Lung (tissue), 12 donors: ENCODE results near the gene AHRR. TPM values are rescaled to one million over a fixed set of nuclear protein-coding genes. Genes with fewer than 3 reads are reported as not detected.
"Not testable (repeated sequence)": the region's sequence is repeated elsewhere in the genome, so short reads cannot be mapped to it uniquely, and the experiment has no call there.

Experiments
- ATAC-seq: fragments of 200-7000 bp; cut with Tn5 transposase; one replicate; pipeline ENCODE4 v1.9.1; 2020; ENCODE audit warnings: moderate number of reproducible peaks; ENCODE audit not compliant: insufficient read depth, low FRiP score
- DNase-seq, 3 donors: peaks; one replicate each; pipeline ENCODE4 v3.0.0-alpha.2; 2013 to 2017
- H3K27ac ChIP-seq, 2 donors: one replicate each; pipeline ENCODE4 v1.5.1; 2013; ENCODE audit warnings: mild to moderate bottlenecking in 2 of 2, moderate library complexity in 2 of 2, control low read depth in 1 of 2, inconsistent platforms in 1 of 2, low read depth in 1 of 2, low read length in 1 of 2
- H3K27me3 ChIP-seq, 3 donors: one replicate each; pipeline ENCODE4 v1.5.1; 2013; ENCODE audit warnings: low read length in 2 of 3; ENCODE audit not compliant: control insufficient read depth in 3 of 3, insufficient read depth in 3 of 3
- H3K36me3 ChIP-seq, 4 donors: one replicate each; pipeline ENCODE4 v1.5.1; 2013; ENCODE audit warnings: low read length in 4 of 4, mild to moderate bottlenecking in 1 of 4, moderate library complexity in 1 of 4; ENCODE audit not compliant: control insufficient read depth in 4 of 4, insufficient read depth in 4 of 4
- H3K4me1 ChIP-seq, 5 donors: one replicate each; pipeline ENCODE4 v1.5.1; 2013; ENCODE audit warnings: low read length in 5 of 5, mild to moderate bottlenecking in 2 of 5, moderate library complexity in 1 of 5; ENCODE audit not compliant: control insufficient read depth in 5 of 5, insufficient read depth in 5 of 5
- H3K4me3 ChIP-seq: one replicate; pipeline ENCODE4 v1.5.1; 2013; ENCODE audit warnings: mild to moderate bottlenecking, control low read depth, moderate library complexity
- H3K9ac ChIP-seq, 2 donors: one replicate each; pipeline ENCODE4 v1.5.1; 2013; ENCODE audit warnings: low read length in 2 of 2, control low read depth in 1 of 2; ENCODE audit not compliant: insufficient read depth in 1 of 2
- H3K9me3 ChIP-seq, 4 donors: one replicate each; pipeline ENCODE4 v1.5.1; 2013; ENCODE audit warnings: low read length in 3 of 4, mild to moderate bottlenecking in 1 of 4, moderate library complexity in 1 of 4; ENCODE audit not compliant: control insufficient read depth in 4 of 4, insufficient read depth in 3 of 4
- WGBS, 2 donors: extraction: QIAGEN DNeasy Blood & Tissue Kit; methylation state at CpG; one replicate each; pipeline ENCODE4 v1.1.7; 2013; 5-methylcytosine and 5-hydroxymethylcytosine counted together
- polyA plus RNA-seq, 2 donors: library from polyadenylated mRNA; stranded (reverse); fragments of 200-250 nt; gene quantifications; one replicate each; pipeline ENCODE4 v1.2.1, GENCODE V29; 2013
- total RNA-seq, 2 donors: library from RNA; depleted of rRNA in 1 of 2; stranded (reverse); fragments of >200 nt in 1 of 2; gene quantifications; one replicate each; pipeline ENCODE4 v1.2.1, GENCODE V29; 2014 to 2021
- TF ChIP-seq, protein P1 (sequence below): IDR thresholded peaks from 2 replicates; pipeline ENCODE4 v1.5.1; 2012; ENCODE audit warnings: mild to moderate bottlenecking; ENCODE audit errors: control extremely low read depth, extremely low read depth
- donor health status: control.
- donor health status: control.
- donor health status: Bipolar disorder and iron deficiency.
- donor health status: healthy.
- donor health status: DM: yes; HTN: yes; CAD: no.

AHRR gene
- total and polyA plus RNA-seq, 4 donors: 0.63 to 8.8 (median 2.8) TPM

DNA sequence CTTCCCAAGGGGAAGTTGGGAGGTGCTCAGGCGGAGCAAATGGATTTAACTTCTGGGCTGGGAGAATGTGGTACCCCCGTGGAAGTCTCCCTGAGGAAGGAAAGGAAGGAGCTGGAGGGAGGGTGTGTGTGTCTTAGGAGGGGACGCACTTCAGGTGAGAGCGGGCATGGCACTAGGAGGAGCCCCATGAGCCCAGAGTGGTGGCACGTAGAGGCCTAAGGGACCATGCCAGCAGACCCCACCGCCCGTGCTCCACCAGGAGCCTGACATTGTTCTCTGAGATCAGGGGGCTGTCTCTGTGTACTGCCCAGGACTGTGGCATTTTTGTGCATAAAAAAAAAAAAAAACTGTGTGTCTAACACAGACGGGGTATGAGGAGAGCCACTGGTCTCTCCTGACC is 18.5 kb upstream of the AHRR start:
- no peak overlapping the region for H3K27ac ChIP-seq
- ATAC-seq (no peak), DNase-seq (no peak)
- H3K36me3 ChIP-seq: peaks cover 0 to 19% (median 2%) of the 10 kb centered on the region in 4 donors
- H3K9me3 ChIP-seq: no peaks in the 10 kb centered on the region
- WGBS, 2 donors: 74 to 86% methylated on average over 8 of the region's 8 CpGs
- no peak overlapping the region for H3K9ac ChIP-seq
- H3K4me3 ChIP-seq: no peak overlapping the region
- H3K4me1 ChIP-seq: peaks cover 0 to 9% (median 0%) of the 10 kb centered on the region in 5 donors
- no peaks in the 10 kb centered on the region for H3K27me3 ChIP-seq
- TF ChIP-seq, protein P1, sequence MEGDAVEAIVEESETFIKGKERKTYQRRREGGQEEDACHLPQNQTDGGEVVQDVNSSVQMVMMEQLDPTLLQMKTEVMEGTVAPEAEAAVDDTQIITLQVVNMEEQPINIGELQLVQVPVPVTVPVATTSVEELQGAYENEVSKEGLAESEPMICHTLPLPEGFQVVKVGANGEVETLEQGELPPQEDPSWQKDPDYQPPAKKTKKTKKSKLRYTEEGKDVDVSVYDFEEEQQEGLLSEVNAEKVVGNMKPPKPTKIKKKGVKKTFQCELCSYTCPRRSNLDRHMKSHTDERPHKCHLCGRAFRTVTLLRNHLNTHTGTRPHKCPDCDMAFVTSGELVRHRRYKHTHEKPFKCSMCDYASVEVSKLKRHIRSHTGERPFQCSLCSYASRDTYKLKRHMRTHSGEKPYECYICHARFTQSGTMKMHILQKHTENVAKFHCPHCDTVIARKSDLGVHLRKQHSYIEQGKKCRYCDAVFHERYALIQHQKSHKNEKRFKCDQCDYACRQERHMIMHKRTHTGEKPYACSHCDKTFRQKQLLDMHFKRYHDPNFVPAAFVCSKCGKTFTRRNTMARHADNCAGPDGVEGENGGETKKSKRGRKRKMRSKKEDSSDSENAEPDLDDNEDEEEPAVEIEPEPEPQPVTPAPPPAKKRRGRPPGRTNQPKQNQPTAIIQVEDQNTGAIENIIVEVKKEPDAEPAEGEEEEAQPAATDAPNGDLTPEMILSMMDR: no peak

GRCh38 chr5:303741-304140 is 17.8 kb upstream of the AHRR start:
- not testable (repeated sequence) for H3K9me3 ChIP-seq, H3K4me3 ChIP-seq, H3K4me1 ChIP-seq, H3K27me3 ChIP-seq, H3K9ac ChIP-seq, DNase-seq, H3K27ac ChIP-seq, ATAC-seq
- WGBS, 2 donors: 85 to 93% methylated on average over 8 of the region's 8 CpGs
- H3K36me3 ChIP-seq: peaks cover 0 to 20% (median 2%) of the 10 kb centered on the region in 4 donors

DNA sequence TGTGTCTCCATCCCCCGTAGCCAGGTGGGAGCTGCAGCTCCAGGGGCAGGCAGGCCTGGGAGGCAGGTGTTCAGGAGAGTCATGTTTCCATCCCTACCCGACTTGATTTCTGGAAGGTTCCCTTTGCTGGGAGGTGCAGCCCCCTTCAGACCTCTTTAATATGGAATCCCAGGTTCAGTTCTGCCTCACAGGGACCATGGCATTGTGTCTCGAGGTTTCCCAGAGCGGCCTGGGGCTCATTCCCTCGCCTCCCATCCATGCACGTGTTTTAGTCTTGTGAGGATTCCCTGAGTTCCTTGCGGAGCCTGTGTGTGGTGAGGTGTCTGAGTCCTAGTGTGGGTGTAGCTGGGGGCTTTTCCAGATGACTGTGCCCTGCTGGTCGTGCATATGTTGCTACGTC is 16.5 kb upstream of the AHRR start:
- Histone ChIP-seq H3K9ac (no peak overlapping the region), H3K27ac (no peak overlapping the region), H3K36me3 (peaks cover 0 to 29% (median 2%) of the 10 kb centered on the region in 4 donors), H3K4me1 (peaks cover 0 to 11% (median 0%) of the 10 kb centered on the region in 5 donors), H3K4me3 (no peak overlapping the region), H3K9me3 (no peaks in the 10 kb centered on the region), H3K27me3 (no peaks in the 10 kb centered on the region)
- ATAC-seq (no peak), DNase-seq (no peak)
- TF ChIP-seq, protein P1: no peak
- WGBS, 2 donors: 91 to 93% methylated on average over 9 of the region's 9 CpGs

GRCh38 chr5:305459-305858 is 16.1 kb upstream of the AHRR start:
- no peak overlapping the region for H3K27ac ChIP-seq
- peaks cover 0 to 13% (median 0%) of the 10 kb centered on the region in 5 donors for H3K4me1 ChIP-seq
- H3K4me3 ChIP-seq: no peak overlapping the region
- H3K27me3 ChIP-seq: no peaks in the 10 kb centered on the region
- TF ChIP-seq, protein P1: no peak
- H3K36me3 ChIP-seq: peaks cover 0 to 32% (median 2%) of the 10 kb centered on the region in 4 donors
- no peak overlapping the region for H3K9ac ChIP-seq
- ATAC-seq (no peak), DNase-seq (no peak)
- 93 to 96% methylated on average over 14 of the region's 14 CpGs for WGBS, 2 donors
- no peaks in the 10 kb centered on the region for H3K9me3 ChIP-seq
